Fibroblast of pulmonary artery (primary cell): ENCODE measurements around the gene SRD5A1.

ENCODE experiments used
- DNase-seq: peaks from one replicate; pipeline ENCODE4 v3.0.0-alpha.2; 2010; ENCODE audit warnings: low read depth
- H3K4me3 ChIP-seq: replicated peaks from 2 replicates; pipeline ENCODE4 v1.5.1; 2011; ENCODE audit warnings: low read depth, mild to moderate bottlenecking, control low read depth, low read length, moderate library complexity
- TF ChIP-seq, protein P1 (sequence below): IDR thresholded peaks from 2 replicates; pipeline ENCODE4 v1.5.1; 2011; ENCODE audit warnings: mild to moderate bottlenecking, control low read depth, low read length, inconsistent platforms; ENCODE audit errors: missing control alignments

The SRD5A1 gene

DNA sequence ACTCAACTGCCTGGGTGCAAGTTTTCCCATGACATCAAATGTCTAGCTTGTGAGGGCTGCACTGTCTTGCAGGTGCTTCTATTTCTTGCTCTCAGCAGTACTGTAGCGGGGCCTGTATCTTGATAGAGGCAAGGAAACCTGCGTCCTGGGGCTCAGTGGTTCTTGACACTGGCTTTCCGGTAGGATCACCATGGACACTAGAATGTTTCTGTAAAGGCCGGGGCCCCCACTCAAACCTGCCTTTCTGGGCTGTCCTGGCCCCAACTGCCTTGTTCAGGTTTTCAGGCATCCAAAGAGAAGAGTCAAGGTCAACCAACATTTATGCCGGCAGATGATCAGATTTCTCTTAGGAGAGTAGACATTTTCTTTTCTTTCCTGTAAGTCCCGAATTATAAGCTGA, 53.3 kb downstream of the SRD5A1 start:
- H3K4me3 ChIP-seq = no peak overlapping the region
- TF ChIP-seq, protein P1, sequence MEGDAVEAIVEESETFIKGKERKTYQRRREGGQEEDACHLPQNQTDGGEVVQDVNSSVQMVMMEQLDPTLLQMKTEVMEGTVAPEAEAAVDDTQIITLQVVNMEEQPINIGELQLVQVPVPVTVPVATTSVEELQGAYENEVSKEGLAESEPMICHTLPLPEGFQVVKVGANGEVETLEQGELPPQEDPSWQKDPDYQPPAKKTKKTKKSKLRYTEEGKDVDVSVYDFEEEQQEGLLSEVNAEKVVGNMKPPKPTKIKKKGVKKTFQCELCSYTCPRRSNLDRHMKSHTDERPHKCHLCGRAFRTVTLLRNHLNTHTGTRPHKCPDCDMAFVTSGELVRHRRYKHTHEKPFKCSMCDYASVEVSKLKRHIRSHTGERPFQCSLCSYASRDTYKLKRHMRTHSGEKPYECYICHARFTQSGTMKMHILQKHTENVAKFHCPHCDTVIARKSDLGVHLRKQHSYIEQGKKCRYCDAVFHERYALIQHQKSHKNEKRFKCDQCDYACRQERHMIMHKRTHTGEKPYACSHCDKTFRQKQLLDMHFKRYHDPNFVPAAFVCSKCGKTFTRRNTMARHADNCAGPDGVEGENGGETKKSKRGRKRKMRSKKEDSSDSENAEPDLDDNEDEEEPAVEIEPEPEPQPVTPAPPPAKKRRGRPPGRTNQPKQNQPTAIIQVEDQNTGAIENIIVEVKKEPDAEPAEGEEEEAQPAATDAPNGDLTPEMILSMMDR = no peak
- DNase-seq = no peak

DNA sequence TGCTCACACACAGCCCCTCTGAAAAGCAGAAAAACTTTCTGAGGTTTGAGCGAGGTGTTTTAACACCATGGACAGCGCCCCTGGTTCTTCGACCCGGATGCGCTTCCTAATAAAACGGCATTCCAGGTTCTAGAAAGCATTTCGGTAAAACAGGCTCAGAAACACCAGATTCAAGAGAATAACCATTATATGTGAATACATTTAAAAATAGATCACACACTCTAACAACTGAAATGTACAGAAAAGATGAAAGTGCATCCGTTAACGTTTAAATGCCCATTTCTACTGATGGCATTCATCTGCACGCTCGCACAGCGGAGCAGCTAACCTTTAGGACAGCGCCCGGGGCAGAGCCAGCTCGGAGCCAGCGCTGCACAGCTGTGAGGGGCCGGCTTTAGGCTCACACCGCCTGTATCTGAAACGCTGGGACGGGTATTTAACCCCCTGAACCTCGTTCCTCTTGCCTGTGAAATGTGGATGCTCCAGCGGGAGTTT, 53.7 kb downstream of the SRD5A1 start:
- peak; percentile 70 for DNase-seq
- TF ChIP-seq, protein P1 = no peak
- H3K4me3 ChIP-seq = peak overlapping the region; percentile 47

DNA sequence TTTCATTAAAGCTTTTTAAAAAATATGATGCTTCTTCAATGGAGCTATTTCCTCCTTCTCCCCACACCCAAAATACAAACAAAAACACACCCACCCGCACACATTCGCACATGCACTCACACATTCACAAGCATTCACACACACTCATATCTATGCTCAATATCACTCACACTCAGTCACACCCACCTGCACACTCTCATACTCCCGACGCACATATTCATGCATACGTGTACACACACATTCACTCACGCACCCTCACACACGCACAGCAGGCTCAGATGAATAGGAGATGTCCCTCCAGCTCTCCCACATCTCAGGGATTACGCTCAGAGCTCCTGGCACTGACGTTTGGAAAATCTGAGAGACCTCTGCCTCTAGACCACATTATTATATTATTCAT, 54.3 kb downstream of the SRD5A1 start:
- DNase-seq = no peak
- H3K4me3 ChIP-seq = no peak overlapping the region
- TF ChIP-seq, protein P1 = no peak

DNA sequence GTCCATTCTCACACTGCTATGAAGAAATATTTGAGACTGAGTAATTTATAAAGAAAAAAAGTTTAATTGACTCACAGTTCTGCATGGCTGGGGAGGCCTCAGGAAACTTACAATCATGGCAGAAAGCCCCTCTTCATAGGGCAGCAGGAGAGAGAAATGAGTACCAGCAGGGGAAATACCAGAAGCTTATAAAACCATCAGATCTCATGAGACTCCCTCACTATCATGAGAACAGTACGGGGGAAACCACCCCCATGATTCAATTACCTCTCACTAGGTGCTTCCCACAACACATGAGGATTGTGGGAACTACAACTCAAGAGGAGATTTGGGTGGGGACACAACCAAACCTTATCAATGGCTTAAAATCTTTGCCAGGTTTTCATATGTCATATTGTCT, 59.7 kb downstream of the SRD5A1 start:
- H3K4me3 ChIP-seq = no peak overlapping the region
- TF ChIP-seq, protein P1 = no peak
- no peak for DNase-seq

DNA sequence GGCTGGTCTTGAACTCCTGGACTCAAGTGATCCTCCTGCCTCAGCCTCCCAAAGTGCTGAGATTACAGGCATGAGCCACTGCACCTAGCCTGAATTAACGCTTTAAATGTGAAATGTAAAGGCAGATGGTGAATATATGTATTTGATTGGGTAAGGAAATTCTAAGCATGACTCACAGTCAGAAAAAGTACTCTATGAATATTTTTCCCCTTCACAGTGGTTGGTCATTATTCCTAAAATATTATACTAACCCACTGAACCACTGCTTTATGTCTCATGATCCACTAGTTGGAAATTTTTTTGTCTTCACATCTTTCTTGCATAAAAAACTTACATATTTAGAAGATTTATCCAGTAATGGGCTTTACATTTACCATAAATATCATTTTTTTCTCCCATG, 65.5 kb downstream of the SRD5A1 start:
- no peak for DNase-seq
- TF ChIP-seq, protein P1 = no peak
- H3K4me3 ChIP-seq = no peak overlapping the region

DNA sequence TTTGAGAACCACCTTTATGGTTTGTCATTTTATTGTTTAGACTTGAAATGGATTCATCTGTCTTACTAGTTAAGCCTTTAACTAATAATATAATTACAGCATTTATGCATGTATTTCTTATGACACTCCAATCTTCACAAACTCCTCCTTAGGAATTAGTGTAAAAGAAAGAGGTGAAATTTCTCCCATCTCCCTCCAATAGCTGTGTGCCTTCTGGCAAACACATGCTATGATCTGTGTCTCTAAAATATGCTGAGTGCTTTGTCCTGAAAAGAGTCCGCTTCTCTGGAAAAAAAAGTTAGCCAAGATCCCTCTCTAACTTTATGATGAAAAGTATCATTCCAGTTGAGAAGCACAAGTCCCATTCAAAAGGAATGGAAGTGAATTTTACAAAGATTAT, 66.1 kb downstream of the SRD5A1 start:
- TF ChIP-seq, protein P1 = no peak
- H3K4me3 ChIP-seq = no peak overlapping the region
- no peak for DNase-seq

DNA sequence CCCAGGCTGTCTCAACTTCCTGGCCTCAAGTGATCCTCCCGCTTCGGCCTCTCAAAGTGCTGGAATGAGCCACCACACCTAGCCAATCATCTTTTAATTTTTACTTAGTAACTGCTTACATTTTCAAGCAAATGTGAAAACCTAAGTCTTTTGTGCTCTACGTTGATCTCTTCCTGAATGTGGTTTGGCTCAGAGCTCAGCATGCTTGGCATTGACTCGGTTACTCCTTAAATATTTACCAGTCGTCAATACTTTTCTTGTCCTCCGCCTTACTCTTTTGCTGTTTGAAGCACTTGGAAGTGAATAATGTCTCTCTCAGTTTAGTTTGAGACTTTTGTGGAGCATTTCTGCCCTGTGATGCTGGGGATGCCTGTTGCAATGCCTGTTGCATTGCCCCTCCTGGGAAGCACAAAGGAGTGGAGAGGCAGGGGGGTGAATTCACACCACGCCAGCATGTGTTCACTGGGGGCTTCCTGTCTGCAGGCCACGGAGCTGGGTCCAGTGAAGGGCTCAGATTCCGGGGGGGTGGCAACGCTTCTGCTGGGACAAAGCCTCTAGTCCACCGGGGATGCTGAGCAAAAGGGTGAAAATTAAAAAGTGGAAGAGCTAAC, 66.9 kb downstream of the SRD5A1 start:
- H3K4me3 ChIP-seq = no peak overlapping the region
- DNase-seq = peak; percentile 44
- TF ChIP-seq, protein P1 = no peak
